Adrenal gland (tissue), 5 donors: ENCODE data around the gene TMPO.

Source experiments
- CTCF ChIP-seq, 6 experiments: fragments of 450-650 bp in 4 of 6; fragments of 200-600 bp in 2 of 6; sonication (generic) in 1 of 6; IDR thresholded peaks; 1 replicate in 5 of 6; 2 replicates in 1 of 6; pipeline versions ENCODE4 v1.5.1 to v1.8.0; 2016 to 2021; ENCODE audit warnings: antibody characterized with exemption in 6 of 6, mild to moderate bottlenecking in 2 of 6, moderate library complexity in 1 of 6
- POLR2A ChIP-seq, 2 donors: fragments of 450-650 bp; IDR thresholded peaks; one replicate each; pipeline ENCODE4 v1.6.1; 2017; ENCODE audit warnings: antibody characterized with exemption in 2 of 2, mild to moderate bottlenecking in 2 of 2, moderate library complexity in 1 of 2
- donor health status: DM: no; HTN: no; CAD: no.

- TF ChIP-seq CTCF (IDR thresholded peaks at IDR 0.05) (no peak), POLR2A (IDR thresholded peaks at IDR 0.05) (no peak)
Observed at GRCh38 chr12:98509063-98509462, 6.3 kb upstream of the TMPO start.
